T47D (cell line): ENCODE data around the gene RTN4IP1.

ENCODE experiments used
- DNase-seq, 2 experiments: peaks; one replicate each; pipeline versions ENCODE4 v3.0.0 to v3.0.0-alpha.2; 2011 to 2012; ENCODE audit warnings: low read depth in 1 of 2, low spot score in 1 of 2
- JUND ChIP-seq: IDR thresholded peaks from 2 replicates; pipeline ENCODE4 v1.6.1; 2012; ENCODE audit warnings: low read depth
- in situ Hi-C: cut with HindIII; loops from 2 replicates; pipeline ENCODE4 v1.10.0; 2016; ENCODE audit warnings: low sequenced_read_pairs, low pct_unique_long_range_greater_than_20kb

RTN4IP1 gene

GRCh38 chr6:106620931-106621672 is 8.2 kb downstream of the RTN4IP1 start:
- TF ChIP-seq JUND, result no peak
- in situ Hi-C loops, result no loop called here
- no peak for DNase-seq

- in situ Hi-C loops, result no loop called here
- no peak for DNase-seq
- no peak for TF ChIP-seq JUND
Measured at GRCh38 chr6:106619223-106619622, 10.1 kb downstream of the RTN4IP1 start.

GRCh38 chr6:106618324-106618723 is 11.0 kb downstream of the RTN4IP1 start:
- no peak for TF ChIP-seq JUND
- in situ Hi-C loops, result no loop called here
- DNase-seq, result no peak

- no peak for TF ChIP-seq JUND
- in situ Hi-C loops, result no loop called here
- no peak for DNase-seq
Measured at GRCh38 chr6:106617857-106618256, 11.4 kb downstream of the RTN4IP1 start.

GRCh38 chr6:106617302-106617701 is 12.0 kb downstream of the RTN4IP1 start:
- in situ Hi-C loops, result no loop called here
- TF ChIP-seq JUND, result no peak
- DNase-seq, result no peak

GRCh38 chr6:106614592-106615257 is 14.6 kb downstream of the RTN4IP1 start:
- no peak for TF ChIP-seq JUND
- no peak for DNase-seq
- in situ Hi-C loops, result no loop called here

- DNase-seq, result no peak
- in situ Hi-C loops, result no loop called here
- TF ChIP-seq JUND, result no peak
Measured at GRCh38 chr6:106614166-106614565, 15.1 kb downstream of the RTN4IP1 start.

GRCh38 chr6:106613590-106613989 is 15.7 kb downstream of the RTN4IP1 start:
- no peak for TF ChIP-seq JUND
- in situ Hi-C loops, result no loop called here
- DNase-seq, result no peak

GRCh38 chr6:106612671-106613416 is 16.5 kb downstream of the RTN4IP1 start:
- no peak for TF ChIP-seq JUND
- in situ Hi-C loops, result no loop called here
- DNase-seq, result no peak

- in situ Hi-C loops, result no loop called here
- DNase-seq, result no peak
- no peak for TF ChIP-seq JUND
Measured at GRCh38 chr6:106611030-106611429, 18.3 kb downstream of the RTN4IP1 start.

GRCh38 chr6:106609699-106610098 is 19.6 kb downstream of the RTN4IP1 start:
- in situ Hi-C loops, result no loop called here
- peak in 1 of 2 experiments; percentile 55 for DNase-seq
- no peak for TF ChIP-seq JUND

- in situ Hi-C loops, result no loop called here
- peak in 1 of 2 experiments; percentile 80 for DNase-seq
- no peak for TF ChIP-seq JUND
Measured at GRCh38 chr6:106608080-106608668, 21.1 kb downstream of the RTN4IP1 start.

- in situ Hi-C loops, result no loop called here
- TF ChIP-seq JUND, result no peak
- DNase-seq, result no peak
Measured at GRCh38 chr6:106600329-106600728, 29.0 kb downstream of the RTN4IP1 start.
